SH-SY5Y (cell line): ENCODE results near the gene ATP1A4.

ENCODE experiments used
- GATA2 ChIP-seq: IDR thresholded peaks from 2 replicates; pipeline ENCODE4 v1.6.1; 2011; ENCODE audit warnings: mild to moderate bottlenecking, low read depth, low read length
- GATA3 ChIP-seq: IDR thresholded peaks from 2 replicates; pipeline ENCODE4 v1.6.1; 2011; ENCODE audit warnings: low read depth, mild to moderate bottlenecking, low read length, moderate library complexity

- TF ChIP-seq GATA2 (no peak), GATA3 (no peak)
Observed at GRCh38 chr1:160117300-160117699, 34.1 kb upstream of the ATP1A4 start.
